GM18867 (cell line): Measurements from ENCODE around the gene HSD17B12.

Source experiments
- ATAC-seq: cut with Tn5 transposase; IDR thresholded peaks from one replicate; pipeline ENCODE4 v1.9.1; 2021; ENCODE audit warnings: mild to moderate bottlenecking, moderate library complexity; ENCODE audit not compliant: unreplicated experiment

The HSD17B12 gene

GRCh38 chr11:43856993-43857392 is 176.5 kb downstream of the HSD17B12 start:
- no peak for ATAC-seq

- no peak for ATAC-seq
Measured at GRCh38 chr11:43861141-43861540, 180.6 kb downstream of the HSD17B12 start.

GRCh38 chr11:43866520-43866919 is 186.0 kb downstream of the HSD17B12 start:
- no peak for ATAC-seq

GRCh38 chr11:43866969-43867368 is 186.4 kb downstream of the HSD17B12 start:
- ATAC-seq: no peak

GRCh38 chr11:43868852-43869567 is 188.5 kb downstream of the HSD17B12 start:
- ATAC-seq: peak; percentile 100

GRCh38 chr11:43871051-43871450 is 190.5 kb downstream of the HSD17B12 start:
- no peak for ATAC-seq

GRCh38 chr11:43872995-43873394 is 192.5 kb downstream of the HSD17B12 start:
- ATAC-seq: no peak

GRCh38 chr11:43874078-43874477 is 193.5 kb downstream of the HSD17B12 start:
- no peak for ATAC-seq

GRCh38 chr11:43874738-43875137 is 194.2 kb downstream of the HSD17B12 start:
- ATAC-seq: no peak

- ATAC-seq: no peak
Measured at GRCh38 chr11:43879789-43880639, 199.5 kb downstream of the HSD17B12 start.

- peak; percentile 99 for ATAC-seq
Measured at GRCh38 chr11:43880640-43881159, 200.2 kb downstream of the HSD17B12 start, which contains the start of gene ALKBH3. TSS of gene ALKBH3 (plus strand) at chr11:43880831. CDS start at chr11:43882653, 1,822 bp downstream.

- no peak for ATAC-seq
Measured at GRCh38 chr11:43892851-43893250, 212.3 kb downstream of the HSD17B12 start.

- no peak for ATAC-seq
Measured at GRCh38 chr11:43894546-43894945, 214.0 kb downstream of the HSD17B12 start.

GRCh38 chr11:43895601-43896000 is 215.1 kb downstream of the HSD17B12 start:
- ATAC-seq: no peak

- no peak for ATAC-seq
Measured at GRCh38 chr11:43898574-43898973, 218.0 kb downstream of the HSD17B12 start.

- no peak for ATAC-seq
Measured at GRCh38 chr11:43899094-43899493, 218.6 kb downstream of the HSD17B12 start.

GRCh38 chr11:43901551-43901950 is 221.0 kb downstream of the HSD17B12 start:
- no peak for ATAC-seq

- no peak for ATAC-seq
Measured at GRCh38 chr11:43903078-43903477, 222.5 kb downstream of the HSD17B12 start.

- ATAC-seq: no peak
Measured at GRCh38 chr11:43903969-43904368, 223.4 kb downstream of the HSD17B12 start.

- ATAC-seq: no peak
Measured at GRCh38 chr11:43904742-43905535, 224.4 kb downstream of the HSD17B12 start.

- ATAC-seq: no peak
Measured at GRCh38 chr11:43905813-43906241, 225.3 kb downstream of the HSD17B12 start.
